ENCODE results near the gene SLC13A4. TPM values are rescaled to one million over a fixed set of nuclear protein-coding genes. Genes with fewer than 3 reads are reported as not detected.

Gene SLC13A4
- total and polyA plus RNA-seq, 2 donors (not counting 1 experiment from before 2014, with no cell fraction given), result 0.32 to 0.50 TPM

GRCh38 chr7:135712796-135713195 is 15.2 kb downstream of the SLC13A4 start:
- H3K4me1 ChIP-seq (ENCODE audit: control insufficient read depth, extremely low read depth, insufficient read depth, low read length), result peaks cover 13% of the 10 kb centered on the region
- no peak overlapping the region for H3K9ac ChIP-seq (ENCODE audit: insufficient read depth, low read length)
- TF ChIP-seq EZH2 (IDR thresholded peaks at IDR 0.05; ENCODE audit: low read length, missing control alignments) (no peak), CTCF (conservative IDR thresholded peaks at IDR 0.05 in 1 of 2, IDR thresholded peaks at IDR 0.05 in 1 of 2; ENCODE audit: low read depth in 1 of 2, low read length in 2 of 2) (no peak)
- no peak overlapping the region for H2AFZ ChIP-seq (ENCODE audit: low read length)
- no peak overlapping the region for H3K4me2 ChIP-seq (ENCODE audit: extremely low read depth, insufficient read depth, low read length)
- H3K27me3 ChIP-seq (ENCODE audit: control insufficient read depth, insufficient read depth, low read length), result no peaks in the 10 kb centered on the region
- no peak for DNase-seq (ENCODE audit: low read depth in 2 of 2)
- H4K20me1 ChIP-seq (ENCODE audit: control insufficient read depth, extremely low read depth, insufficient read depth, low read length), result no peaks in the 10 kb centered on the region
- H3K36me3 ChIP-seq (ENCODE audit: control insufficient read depth, insufficient read depth, low read length), result peaks cover 7% of the 10 kb centered on the region
- H3K9me3 ChIP-seq (ENCODE audit: control insufficient read depth, insufficient read depth, low read depth, low read length), result no peaks in the 10 kb centered on the region
- H3K4me3 ChIP-seq (replicated peaks in 1 of 4; ENCODE audit: control extremely low read depth in 1 of 4, insufficient read depth in 1 of 4, low read depth in 3 of 4, low read length in 4 of 4), result no peak overlapping the region
- no peaks in the 10 kb centered on the region for H3K79me2 ChIP-seq (ENCODE audit: control insufficient read depth, insufficient read depth, low read length)
- H3K27ac ChIP-seq (ENCODE audit: insufficient read depth, low read length), result no peak overlapping the region

- peaks cover 13% of the 10 kb centered on the region for H3K4me1 ChIP-seq (ENCODE audit: control insufficient read depth, extremely low read depth, insufficient read depth, low read length)
- H3K27me3 ChIP-seq (ENCODE audit: control insufficient read depth, insufficient read depth, low read length), result no peaks in the 10 kb centered on the region
- H3K9ac ChIP-seq (ENCODE audit: insufficient read depth, low read length), result no peak overlapping the region
- no peak overlapping the region for H3K4me2 ChIP-seq (ENCODE audit: extremely low read depth, insufficient read depth, low read length)
- DNase-seq (ENCODE audit: low read depth in 2 of 2), result no peak
- H2AFZ ChIP-seq (ENCODE audit: low read length), result no peak overlapping the region
- no peak overlapping the region for H3K27ac ChIP-seq (ENCODE audit: insufficient read depth, low read length)
- no peak overlapping the region for H3K4me3 ChIP-seq (replicated peaks in 1 of 4; ENCODE audit: control extremely low read depth in 1 of 4, insufficient read depth in 1 of 4, low read depth in 3 of 4, low read length in 4 of 4)
- no peaks in the 10 kb centered on the region for H3K79me2 ChIP-seq (ENCODE audit: control insufficient read depth, insufficient read depth, low read length)
- peaks cover 7% of the 10 kb centered on the region for H3K36me3 ChIP-seq (ENCODE audit: control insufficient read depth, insufficient read depth, low read length)
- H3K9me3 ChIP-seq (ENCODE audit: control insufficient read depth, insufficient read depth, low read depth, low read length), result no peaks in the 10 kb centered on the region
- no peaks in the 10 kb centered on the region for H4K20me1 ChIP-seq (ENCODE audit: control insufficient read depth, extremely low read depth, insufficient read depth, low read length)
- no peak for TF ChIP-seq EZH2 (IDR thresholded peaks at IDR 0.05; ENCODE audit: low read length, missing control alignments)
- TF ChIP-seq CTCF (conservative IDR thresholded peaks at IDR 0.05 in 1 of 2, IDR thresholded peaks at IDR 0.05 in 1 of 2; ENCODE audit: low read depth in 1 of 2, low read length in 2 of 2), result no peak
These were observed 15.7 kb downstream of the SLC13A4 start for GRCh38 chr7:135712182-135712782.

GRCh38 chr7:135711139-135711469 is 16.9 kb downstream of the SLC13A4 start:
- H3K27ac ChIP-seq (ENCODE audit: insufficient read depth, low read length), result no peak overlapping the region

More at GRCh38 chr7:135711139-135711469, 16.9 kb downstream of the SLC13A4 start:
- Histone ChIP-seq H3K4me3 (replicated peaks in 1 of 4; ENCODE audit: control extremely low read depth in 1 of 4, insufficient read depth in 1 of 4, low read depth in 3 of 4, low read length in 4 of 4) (no peak overlapping the region), H3K9ac (ENCODE audit: insufficient read depth, low read length) (no peak overlapping the region), H2AFZ (ENCODE audit: low read length) (no peak overlapping the region), H3K79me2 (ENCODE audit: control insufficient read depth, insufficient read depth, low read length) (no peaks in the 10 kb centered on the region), H4K20me1 (ENCODE audit: control insufficient read depth, extremely low read depth, insufficient read depth, low read length) (no peaks in the 10 kb centered on the region), H3K27me3 (ENCODE audit: control insufficient read depth, insufficient read depth, low read length) (no peaks in the 10 kb centered on the region), H3K9me3 (ENCODE audit: control insufficient read depth, insufficient read depth, low read depth, low read length) (no peaks in the 10 kb centered on the region), H3K4me2 (ENCODE audit: extremely low read depth, insufficient read depth, low read length) (no peak overlapping the region), H3K4me1 (ENCODE audit: control insufficient read depth, extremely low read depth, insufficient read depth, low read length) (peaks cover 7% of the 10 kb centered on the region), H3K36me3 (ENCODE audit: control insufficient read depth, insufficient read depth, low read length) (peaks cover 7% of the 10 kb centered on the region)
- no peak for DNase-seq (ENCODE audit: low read depth in 2 of 2)
- TF ChIP-seq CTCF (conservative IDR thresholded peaks at IDR 0.05 in 1 of 2, IDR thresholded peaks at IDR 0.05 in 1 of 2; ENCODE audit: low read depth in 1 of 2, low read length in 2 of 2) (no peak), EZH2 (IDR thresholded peaks at IDR 0.05; ENCODE audit: low read length, missing control alignments) (no peak)

Data from fibroblast of lung (primary cell).